Mammary epithelial cell (primary cell): ENCODE results near the gene HDAC10.

ENCODE experiments used
- EZH2 ChIP-seq: IDR thresholded peaks from 2 replicates; pipeline ENCODE4 v1.6.1; 2012; ENCODE audit warnings: low read length, inconsistent platforms, borderline replicate concordance
- TF ChIP-seq, protein P1 (sequence below), 2 donors: IDR thresholded peaks in 1 of 2; conservative IDR thresholded peaks in 1 of 2; 2 replicates each; pipeline ENCODE4 v1.5.1; 2011 to 2012; ENCODE audit warnings: inconsistent platforms in 2 of 2, low read length in 2 of 2, mild to moderate bottlenecking in 2 of 2, control low read depth in 1 of 2, low read depth in 1 of 2; ENCODE audit not compliant: insufficient read depth in 1 of 2; ENCODE audit errors: extremely low read depth in 1 of 2

DNA sequence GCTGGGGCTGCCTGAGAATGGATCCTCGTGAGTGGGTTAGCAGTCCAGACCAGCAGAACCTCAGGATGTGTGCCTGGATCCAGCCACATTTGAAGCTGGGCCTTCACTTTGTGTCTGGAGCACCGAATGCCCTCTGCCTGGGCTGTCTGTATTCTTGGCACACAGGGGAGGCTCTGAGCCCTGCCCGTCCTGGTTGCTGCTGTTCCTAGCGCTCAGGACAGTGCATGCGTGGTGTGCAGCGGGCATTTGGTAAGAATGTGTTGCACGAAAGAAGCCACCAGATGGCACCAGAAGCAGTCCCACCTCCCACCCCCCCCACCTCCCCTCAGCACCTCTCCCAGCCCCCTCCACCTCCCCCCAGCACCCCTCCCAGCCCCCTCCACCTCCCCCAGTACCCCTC, 23.2 kb upstream of the HDAC10 start:
- TF ChIP-seq EZH2 = no peak
- TF ChIP-seq, protein P1, sequence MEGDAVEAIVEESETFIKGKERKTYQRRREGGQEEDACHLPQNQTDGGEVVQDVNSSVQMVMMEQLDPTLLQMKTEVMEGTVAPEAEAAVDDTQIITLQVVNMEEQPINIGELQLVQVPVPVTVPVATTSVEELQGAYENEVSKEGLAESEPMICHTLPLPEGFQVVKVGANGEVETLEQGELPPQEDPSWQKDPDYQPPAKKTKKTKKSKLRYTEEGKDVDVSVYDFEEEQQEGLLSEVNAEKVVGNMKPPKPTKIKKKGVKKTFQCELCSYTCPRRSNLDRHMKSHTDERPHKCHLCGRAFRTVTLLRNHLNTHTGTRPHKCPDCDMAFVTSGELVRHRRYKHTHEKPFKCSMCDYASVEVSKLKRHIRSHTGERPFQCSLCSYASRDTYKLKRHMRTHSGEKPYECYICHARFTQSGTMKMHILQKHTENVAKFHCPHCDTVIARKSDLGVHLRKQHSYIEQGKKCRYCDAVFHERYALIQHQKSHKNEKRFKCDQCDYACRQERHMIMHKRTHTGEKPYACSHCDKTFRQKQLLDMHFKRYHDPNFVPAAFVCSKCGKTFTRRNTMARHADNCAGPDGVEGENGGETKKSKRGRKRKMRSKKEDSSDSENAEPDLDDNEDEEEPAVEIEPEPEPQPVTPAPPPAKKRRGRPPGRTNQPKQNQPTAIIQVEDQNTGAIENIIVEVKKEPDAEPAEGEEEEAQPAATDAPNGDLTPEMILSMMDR (conservative IDR thresholded peaks at IDR 0.05 in 1 of 2, IDR thresholded peaks at IDR 0.05 in 1 of 2; ENCODE audit: extremely low read depth in 1 of 2, insufficient read depth in 1 of 2, low read depth in 1 of 2, low read length in 2 of 2) = peak; percentile 27 to 37
